K562 (cell line): Measurements from ENCODE around the gene GARIN1A. TPM values are rescaled to one million over a fixed set of nuclear protein-coding genes. Genes with fewer than 3 reads are reported as not detected.

Experiments used
- ATAC-seq: fragments of 200-7000 bp; cut with Tn5 transposase; 3 replicates; pipeline ENCODE4 v1.9.1; 2020; ENCODE audit warnings: moderate library complexity
- BruUV-seq: library from RNA; stranded (reverse); fragments of 400-500 nt; replicated peaks from 2 replicates; lab custom pipeline; 2021; lab: Mats Ljungman, UMichigan
- CTCF ChIA-PET: fragments of 300-600 bp; formaldehyde crosslinking; extraction: SDS; loops from one replicate; lab custom pipeline; 2021; ENCODE audit warnings: low intra/inter-chr PET ratio; lab: Yijun Ruan, JAX
- POLR2A ChIA-PET: fragments of 300-600, 350-650 bp; sonication (Branson Sonifier 250); formaldehyde crosslinking; extraction: SDS; loops from one replicate; lab custom pipeline; 2021; ENCODE audit warnings: antibody characterized with exemption, inconsistent platforms; lab: Yijun Ruan, JAX
- DNase-seq, 4 experiments: peaks; one replicate each; pipeline versions ENCODE4 v3.0.0 to v3.0.0-alpha.2; 2011 to 2018; ENCODE audit warnings: low spot score in 3 of 4, mixed read lengths in 3 of 4; ENCODE audit errors: extremely low read depth in 1 of 4
- FAIRE-seq: peaks from 2 replicates; lab custom pipeline; 2011; peaks lifted over from hg19 to GRCh38; lab: Jason Lieb, UNC
- H2AFZ ChIP-seq: 2 replicates; pipeline ENCODE4 v1.6.0; 2011; ENCODE audit warnings: low read depth, low read length, control low read depth, inconsistent platforms
- H3K27ac ChIP-seq: fragments of 200-600 bp; 3 replicates; pipeline ENCODE4 v1.8.0; 2011; ENCODE audit warnings: low read depth, mild to moderate bottlenecking, control low read depth, inconsistent platforms, low read length, moderate library complexity, mixed read lengths; ENCODE audit errors: extremely low read depth
- H3K27me3 ChIP-seq, 2 experiments: fragments of 300-600 bp in 1 of 2; 2 replicates in 1 of 2; 3 replicates in 1 of 2; pipeline versions ENCODE4 v1.6.0 to v1.8.0; 2011; ENCODE audit warnings: inconsistent platforms in 2 of 2, low read length in 2 of 2, mild to moderate bottlenecking in 1 of 2, mixed read lengths in 1 of 2, moderate library complexity in 1 of 2; ENCODE audit not compliant: control insufficient read depth in 2 of 2, insufficient read depth in 2 of 2
- H3K36me3 ChIP-seq: fragments of 300-600 bp; 3 replicates; pipeline ENCODE4 v1.8.0; 2011; ENCODE audit warnings: mild to moderate bottlenecking, low read length, inconsistent platforms; ENCODE audit not compliant: control insufficient read depth, insufficient read depth
- H3K4me1 ChIP-seq, 2 experiments: fragments of 200-600 bp in 1 of 2; replicated peaks in 1 of 2; 2 replicates in 1 of 2; 3 replicates in 1 of 2; pipeline versions ENCODE4 v1.5.1 to v1.8.0; 2011; ENCODE audit warnings: inconsistent platforms in 2 of 2, low read length in 2 of 2, mild to moderate bottlenecking in 1 of 2, mixed read lengths in 1 of 2, moderate library complexity in 1 of 2; ENCODE audit not compliant: control insufficient read depth in 2 of 2, insufficient read depth in 2 of 2
- H3K4me2 ChIP-seq: 2 replicates; pipeline ENCODE4 v1.6.1; 2011; ENCODE audit warnings: low read length, control low read depth, inconsistent platforms, mixed read lengths; ENCODE audit not compliant: insufficient read depth
- H3K4me3 ChIP-seq: fragments of 200-600 bp; sonication (generic), shearing (Covaris generic); 2 replicates; pipeline ENCODE4 v1.5.1; 2016; ENCODE audit warnings: control low read depth, inconsistent platforms
- H3K79me2 ChIP-seq: fragments of 200-600 bp; 3 replicates; pipeline ENCODE4 v1.8.0; 2011; ENCODE audit warnings: low read length, inconsistent platforms; ENCODE audit not compliant: control insufficient read depth, insufficient read depth
- H3K9ac ChIP-seq, 2 experiments: 2 replicates each; pipeline versions ENCODE4 v1.6.0 to v1.6.1; 2011; ENCODE audit warnings: low read depth in 2 of 2, low read length in 2 of 2, control low read depth in 1 of 2, inconsistent platforms in 1 of 2, mild to moderate bottlenecking in 1 of 2, mixed read lengths in 1 of 2; ENCODE audit not compliant: insufficient read depth in 1 of 2
- H3K9me1 ChIP-seq: one replicate; pipeline ENCODE4 v1.6.0; 2011; ENCODE audit warnings: inconsistent platforms, mild to moderate bottlenecking, low read length, moderate library complexity; ENCODE audit not compliant: control insufficient read depth, insufficient read depth
- H3K9me3 ChIP-seq: replicated peaks from 2 replicates; pipeline ENCODE4 v1.5.1; 2011; ENCODE audit warnings: low read depth, low read length, inconsistent platforms; ENCODE audit not compliant: control insufficient read depth, insufficient read depth
- H4K20me1 ChIP-seq: replicated peaks from 2 replicates; pipeline ENCODE4 v1.6.1; 2011; ENCODE audit warnings: low read length, inconsistent platforms, mixed read lengths; ENCODE audit not compliant: control insufficient read depth, insufficient read depth
- CREB3 ChIP-seq: fragments of 450-650 bp; conservative IDR thresholded peaks from 2 replicates; pipeline ENCODE4 v1.6.1; 2016; ENCODE audit warnings: missing genetic modification characterization, low read depth, mild to moderate bottlenecking, missing compliant biosample characterization, moderate library complexity
- FOXP1 ChIP-seq: sonication (generic); formaldehyde crosslinking; IDR thresholded peaks from 2 replicates; pipeline ENCODE4 v1.8.0; 2022; ENCODE audit warnings: mild to moderate bottlenecking, missing genetic modification reagents
- HDAC3 ChIP-seq: fragments of 450-650 bp; IDR thresholded peaks from 2 replicates; pipeline ENCODE4 v1.6.1; 2018; ENCODE audit warnings: borderline replicate concordance, mild to moderate bottlenecking, moderate library complexity; ENCODE audit not compliant: partially characterized antibody
- IFI16 ChIP-seq: fragments of 250-450 bp; sonication (Bioruptor Pico); IDR thresholded peaks from 2 replicates; pipeline ENCODE4 v2.1.2; 2022; ENCODE audit warnings: mild to moderate bottlenecking, inconsistent platforms
- KDM4B ChIP-seq, 2 experiments: fragments of 450-650 bp in 1 of 2; sonication (generic) in 1 of 2; IDR thresholded peaks; 2 replicates each; pipeline ENCODE4 v1.6.1; 2016 to 2017; ENCODE audit warnings: borderline replicate concordance in 2 of 2, antibody characterized with exemption in 1 of 2, low read depth in 1 of 2, mild to moderate bottlenecking in 1 of 2
- NEUROD1 ChIP-seq: fragments of 150-350 bp; IDR thresholded peaks from 2 replicates; pipeline ENCODE4 v1.6.1; 2014; ENCODE audit warnings: borderline replicate concordance, low read length, low read depth; ENCODE audit not compliant: partially characterized antibody
- NR4A1 ChIP-seq, 2 experiments: fragments of 250-450 bp in 1 of 2; fragments of 450-650 bp in 1 of 2; sonication (Bioruptor Pico) in 1 of 2; IDR thresholded peaks; 2 replicates each; pipeline versions ENCODE4 v1.4.0 to v1.6.1; 2016 to 2020; ENCODE audit warnings: mild to moderate bottlenecking in 2 of 2, missing compliant biosample characterization in 1 of 2, missing genetic modification characterization in 1 of 2, moderate library complexity in 1 of 2
- TCF3 ChIP-seq: sonication (generic); formaldehyde crosslinking; IDR thresholded peaks from 2 replicates; pipeline ENCODE4 v1.4.0; 2020; ENCODE audit warnings: mild to moderate bottlenecking, missing genetic modification reagents
- THAP7 ChIP-seq: fragments of 250-450 bp; sonication (Bioruptor Pico); IDR thresholded peaks from 2 replicates; pipeline ENCODE4 v1.5.0; 2021
- YY1 ChIP-seq, 3 experiments: IDR thresholded peaks; 2 replicates each; pipeline ENCODE4 v1.6.1; 2011; ENCODE audit warnings: low read length in 2 of 3, mild to moderate bottlenecking in 2 of 3, moderate library complexity in 2 of 3, borderline replicate concordance in 1 of 3, control low read depth in 1 of 3, low read depth in 1 of 3; ENCODE audit not compliant: insufficient read depth in 3 of 3, insufficient replicate concordance in 2 of 3, control insufficient read depth in 1 of 3, insufficient read length in 1 of 3; ENCODE audit errors: extremely low read depth in 1 of 3
- ZFX ChIP-seq: sonication (generic); formaldehyde crosslinking; IDR thresholded peaks from 2 replicates; pipeline ENCODE4 v1.8.0; 2022; ENCODE audit warnings: mild to moderate bottlenecking, missing genetic modification reagents, moderate library complexity
- WGBS: fragments of 100-300 bp; shearing (Covaris generic); methylation state at CpG from one replicate; pipeline ENCODE4 v1.1.6; 2016; ENCODE audit warnings: low coverage, mixed read lengths; ENCODE audit not compliant: insufficient coverage; ENCODE audit errors: missing lambda C conversion rate; 5-methylcytosine and 5-hydroxymethylcytosine counted together
- in situ Hi-C: fragments of 300-500 bp; cut with MboI; formaldehyde crosslinking; loops from 4 replicates; pipeline ENCODE4 v1.15.0; 2018; ENCODE audit warnings: inconsistent platforms, mixed read lengths
- intact Hi-C: fragments of 100-400 bp; cut with micrococcal nuclease; formaldehyde crosslinking; loops from 2 replicates; pipeline ENCODE4 v1.14.2; 2022
- polyA plus RNA-seq, 8 experiments: library from polyadenylated mRNA; depleted of rRNA in 4 of 8; stranded (reverse) in 5 of 8; unstranded in 3 of 8; fragments of >200 nt; fragmentation: Nextera tagmentation in 2 of 8; fragmentation: Illumina TruSeq in 1 of 8; extraction: Ambion mirVana in 2 of 8; extraction: Trizol in 1 of 8; gene quantifications; 2 replicates each; pipeline versions ENCODE4 v1.2.1 to v1.2.3, GENCODE V29; 2011 to 2014; ENCODE audit warnings: inconsistent platforms in 1 of 8, missing spikeins in 1 of 8
- total RNA-seq, 7 experiments: library from RNA; depleted of rRNA in 6 of 7; stranded (reverse); fragments of >200 nt in 6 of 7; fragmentation: Illumina TruSeq in 2 of 7; extraction: Trizol in 2 of 7; gene quantifications; 2 replicates each; pipeline versions ENCODE4 v1.2.1 to v1.2.3, GENCODE V29; 2011 to 2021; ENCODE audit warnings: low replicate concordance in 1 of 7

The GARIN1A gene
- total and polyA plus RNA-seq, 9 of the 15 experiments (the other 6 are each of a cell fraction or from before 2014, with no cell fraction given): 0.01 to 0.41 (median 0.04) TPM; not detected in 3

GRCh38 chr7:128662091-128662490 is 10.0 kb upstream of the GARIN1A start:
- in situ Hi-C loops: no loop called here
- POLR2A ChIA-PET: interaction anchor here (1.6 kb wide), 1 partner anchor 20 kb away, joined by 5 read pairs; no protein-coding TSS in a partner anchor
- H3K9me1 ChIP-seq: no peaks in the 10 kb centered on the region
- CTCF ChIA-PET: no interaction called here
- no peaks in the 10 kb centered on the region for H3K4me1 ChIP-seq
- 84% methylated on average over 3 of the region's 3 CpGs for WGBS
- no peak overlapping the region for H3K9ac ChIP-seq
- H3K4me2 ChIP-seq: no peak overlapping the region
- no peak overlapping the region for H2AFZ ChIP-seq
- FAIRE-seq: no peak
- TF ChIP-seq YY1 (IDR thresholded peaks at IDR 0.05; ENCODE audit: borderline replicate concordance in 1 of 3, control insufficient read depth in 1 of 3, extremely low read depth in 1 of 3, insufficient read depth in 3 of 3, insufficient read length in 1 of 3, insufficient replicate concordance in 2 of 3, low read depth in 1 of 3, low read length in 2 of 3): no peak
- no peak for TF ChIP-seq FOXP1
- no peak for TF ChIP-seq KDM4B (IDR thresholded peaks at IDR 0.05; ENCODE audit: borderline replicate concordance in 2 of 2, low read depth in 1 of 2)
- no peak for TF ChIP-seq TCF3
- no peak for TF ChIP-seq ZFX (CRISPR knock-in tag)
- no peak for TF ChIP-seq NEUROD1
- TF ChIP-seq NR4A1 (CRISPR knock-in tag; IDR thresholded peaks at IDR 0.05): no peak
- TF ChIP-seq NR4A1 (tag; IDR thresholded peaks at IDR 0.05): no peak
- TF ChIP-seq CREB3 (tag): no peak
- no peak for TF ChIP-seq HDAC3
- TF ChIP-seq THAP7: no peak
- no peak for TF ChIP-seq IFI16 (CRISPR knock-in tag)
- TF ChIP-seq, all 486 proteins: peak for 0
- H3K9me3 ChIP-seq: no peaks in the 10 kb centered on the region; the same call in 1 of the 2 replicates
- no peaks in the 10 kb centered on the region for H3K27me3 ChIP-seq
- intact Hi-C loops: no loop called here
- no peak overlapping the region for H3K27ac ChIP-seq
- H4K20me1 ChIP-seq: no peaks in the 10 kb centered on the region
- DNase-seq: no peak
- no TSS peak for BruUV-seq
- no peaks in the 10 kb centered on the region for H3K36me3 ChIP-seq
- H3K4me3 ChIP-seq: no peak overlapping the region
- no peaks in the 10 kb centered on the region for H3K79me2 ChIP-seq
- ATAC-seq: no peak
